CD14-positive monocyte (primary cell): ENCODE measurements around the gene MMAB. TPM values are rescaled to one million over a fixed set of nuclear protein-coding genes. Genes with fewer than 3 reads are reported as not detected.

ENCODE experiments used
- DNase-seq, 3 donors: peaks; one replicate each; pipeline ENCODE4 v3.0.0-alpha.2; 2011 to 2022
- H2AFZ ChIP-seq: 2 replicates; pipeline ENCODE4 v1.6.0; 2012; ENCODE audit warnings: mild to moderate bottlenecking, low read depth, low read length, inconsistent platforms; ENCODE audit not compliant: insufficient read depth, poor library complexity, severe bottlenecking
- H3K27ac ChIP-seq, 2 donors: 1 replicate in 1 of 2; 2 replicates in 1 of 2; pipeline ENCODE4 v1.5.1; 2012 to 2013; ENCODE audit warnings: low read length in 2 of 2, control low read depth in 1 of 2, inconsistent platforms in 1 of 2, low read depth in 1 of 2, mild to moderate bottlenecking in 1 of 2
- H3K27me3 ChIP-seq, 2 donors: one replicate each; pipeline versions ENCODE4 v1.6.0 to v1.6.1; 2011 to 2013; ENCODE audit warnings: low read length in 2 of 2; ENCODE audit not compliant: control insufficient read depth in 2 of 2, insufficient read depth in 2 of 2
- H3K36me3 ChIP-seq, 2 donors: replicated peaks in 1 of 2; 1 replicate in 1 of 2; 2 replicates in 1 of 2; pipeline versions ENCODE4 v1.5.1 to v1.6.1; 2012 to 2013; ENCODE audit warnings: low read length in 2 of 2, control low read depth in 1 of 2, inconsistent platforms in 1 of 2, mild to moderate bottlenecking in 1 of 2; ENCODE audit not compliant: insufficient read depth in 2 of 2, control insufficient read depth in 1 of 2
- H3K4me1 ChIP-seq, 2 donors: 1 replicate in 1 of 2; 2 replicates in 1 of 2; pipeline versions ENCODE4 v1.5.1 to v1.6.1; 2012 to 2013; ENCODE audit warnings: low read length in 2 of 2, control low read depth in 1 of 2, inconsistent platforms in 1 of 2, mild to moderate bottlenecking in 1 of 2, moderate library complexity in 1 of 2; ENCODE audit not compliant: insufficient read depth in 2 of 2, control insufficient read depth in 1 of 2
- H3K4me2 ChIP-seq: replicated peaks from 2 replicates; pipeline ENCODE3; 2012; ENCODE audit warnings: low read length, moderate library complexity, mild to moderate bottlenecking; ENCODE audit not compliant: poor library complexity, severe bottlenecking; ENCODE audit errors: extremely low read depth
- H3K4me3 ChIP-seq, 3 experiments: fragments of 200-600 bp in 1 of 3; sonication (generic) in 1 of 3; replicated peaks in 1 of 3; 1 replicate in 2 of 3; 2 replicates in 1 of 3; pipeline ENCODE4 v1.5.1; 2011 to 2013; ENCODE audit warnings: low read length in 3 of 3, mild to moderate bottlenecking in 3 of 3, control low read depth in 2 of 3, low read depth in 2 of 3, inconsistent platforms in 1 of 3, moderate library complexity in 1 of 3
- H3K79me2 ChIP-seq: 2 replicates; pipeline ENCODE4 v1.6.0; 2012; ENCODE audit warnings: mild to moderate bottlenecking, control low read depth, inconsistent platforms, low read length, moderate library complexity; ENCODE audit not compliant: insufficient read depth
- H3K9ac ChIP-seq: 2 replicates; pipeline ENCODE4 v1.6.0; 2017; ENCODE audit warnings: low read length, mild to moderate bottlenecking; ENCODE audit not compliant: insufficient read depth, poor library complexity, severe bottlenecking
- H3K9me3 ChIP-seq, 2 donors: replicated peaks in 1 of 2; 1 replicate in 1 of 2; 2 replicates in 1 of 2; pipeline versions ENCODE4 v1.5.1 to v1.6.1; 2012 to 2013; ENCODE audit warnings: low read length in 2 of 2, control low read depth in 1 of 2; ENCODE audit not compliant: control insufficient read depth in 1 of 2, insufficient read depth in 1 of 2
- H4K20me1 ChIP-seq: 2 replicates; pipeline ENCODE4 v1.6.0; 2012; ENCODE audit warnings: mild to moderate bottlenecking, low read length, control low read depth, moderate library complexity; ENCODE audit not compliant: insufficient read depth
- H3K27ac Mint-ChIP-seq, 7 donors: one replicate each; pipeline ENCODE4 v1.8.0; 2020; ENCODE audit warnings: mild to moderate bottlenecking in 7 of 7, mixed read lengths in 7 of 7, moderate library complexity in 6 of 7, inconsistent platforms in 2 of 7
- H3K27me3 Mint-ChIP-seq, 3 donors: one replicate each; pipeline ENCODE4 v1.8.0; 2021 to 2022; ENCODE audit warnings: low read depth in 3 of 3, mild to moderate bottlenecking in 3 of 3, mixed read lengths in 3 of 3, moderate library complexity in 3 of 3, inconsistent platforms in 1 of 3
- H3K36me3 Mint-ChIP-seq, 2 donors: one replicate each; pipeline ENCODE4 v1.8.0; 2020; ENCODE audit warnings: mixed read lengths in 2 of 2, inconsistent platforms in 1 of 2, mild to moderate bottlenecking in 1 of 2
- H3K4me1 Mint-ChIP-seq: one replicate; pipeline ENCODE4 v1.8.0; 2020; ENCODE audit warnings: mild to moderate bottlenecking, mixed read lengths
- H3K4me3 Mint-ChIP-seq, 2 donors: one replicate each; pipeline ENCODE4 v1.8.0; 2020; ENCODE audit warnings: mild to moderate bottlenecking in 2 of 2, mixed read lengths in 2 of 2, moderate library complexity in 1 of 2
- H3K9me3 Mint-ChIP-seq, 7 donors: one replicate each; pipeline ENCODE4 v1.8.0; 2020 to 2022; ENCODE audit warnings: mixed read lengths in 7 of 7, mild to moderate bottlenecking in 6 of 7, moderate library complexity in 6 of 7, inconsistent platforms in 2 of 7
- WGBS: methylation state at CpG from one replicate; pipeline ENCODE4 v1.1.5; 2013; ENCODE audit warnings: missing lambda C conversion rate; ENCODE audit not compliant: insufficient coverage; 5-methylcytosine and 5-hydroxymethylcytosine counted together
- intact Hi-C, 2 donors: fragments of 100-400 bp; cut with micrococcal nuclease; formaldehyde crosslinking; loops; one replicate each; pipeline versions ENCODE4 v1.15.0 to v1.15.1; 2023
- polyA plus RNA-seq, 3 donors: library from polyadenylated mRNA; depleted of rRNA in 1 of 3; unstranded in 2 of 3; stranded (reverse) in 1 of 3; fragments of 300-500 nt in 2 of 3; fragments of >200 nt in 1 of 3; fragmentation: Illumina TruSeq in 2 of 3; gene quantifications; 1 replicate in 2 of 3; 2 replicates in 1 of 3; pipeline ENCODE4 v1.2.3, GENCODE V29; 2012 to 2021
- TF ChIP-seq, protein P1 (sequence below): fragments of 200-600 bp; IDR thresholded peaks from one replicate; pipeline ENCODE4 v1.8.0; 2022; ENCODE audit warnings: antibody characterized with exemption, mild to moderate bottlenecking

The MMAB gene
- polyA plus RNA-seq, 3 donors = 5.0 to 15.6 (median 12.4) TPM

DNA sequence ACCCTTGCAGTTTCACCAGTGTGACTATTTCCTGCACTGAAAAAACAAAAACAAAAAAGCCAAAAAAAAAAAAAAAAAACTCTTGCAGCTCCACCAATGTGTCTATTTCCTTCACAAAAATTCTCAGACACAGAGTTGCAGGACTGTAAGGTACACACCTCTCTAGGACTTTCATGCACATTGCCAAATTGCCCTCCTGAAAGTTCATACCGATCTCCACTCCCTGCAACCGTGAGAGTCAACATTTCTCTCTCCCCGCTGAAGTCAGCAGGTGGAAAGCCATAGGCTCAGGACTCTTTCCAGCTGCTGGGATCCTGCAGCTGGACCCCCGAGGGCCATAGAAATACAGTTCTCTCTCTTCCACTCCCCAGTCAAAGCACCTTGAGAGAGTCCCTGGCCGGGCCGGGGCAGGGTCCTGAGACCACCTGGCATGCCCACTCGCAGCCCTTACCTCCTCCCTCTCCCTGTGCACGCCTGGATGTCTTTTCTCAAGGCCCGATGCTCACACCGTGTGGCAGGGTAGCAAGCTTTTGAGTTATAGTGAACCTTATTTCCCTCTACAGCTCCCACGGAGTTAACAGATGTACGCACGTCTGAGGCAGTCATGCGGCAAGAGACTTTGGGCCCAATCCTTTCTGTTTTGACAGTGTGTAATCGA is 23.6 kb downstream of the MMAB start:
- Histone ChIP-seq H3K4me3 (no peak overlapping the region), H3K79me2 (no peaks in the 10 kb centered on the region), H3K27ac (no peak overlapping the region), H4K20me1 (no peaks in the 10 kb centered on the region), H3K9me3 (no peaks in the 10 kb centered on the region), H3K4me2 (no peak overlapping the region), H3K4me1 (no peaks in the 10 kb centered on the region), H3K27me3 (peaks cover 0 to 6% of the 10 kb centered on the region in 2 donors), H3K9ac (no peak overlapping the region), H2AFZ (no peak overlapping the region), H3K36me3 (no peaks in the 10 kb centered on the region)
- WGBS = 69% methylated on average over 7 of the region's 15 CpGs
- Mint-ChIP-seq H3K27me3 (peaks cover 10 to 24% (median 17%) of the 10 kb centered on the region in 3 donors), H3K4me3 (no peak overlapping the region), H3K9me3 (no peaks in the 10 kb centered on the region), H3K36me3 (no peaks in the 10 kb centered on the region), H3K27ac (peak overlapping the region in 1 of 7 donors; percentile 70), H3K4me1 (peaks cover 6% of the 10 kb centered on the region)
- TF ChIP-seq, protein P1, sequence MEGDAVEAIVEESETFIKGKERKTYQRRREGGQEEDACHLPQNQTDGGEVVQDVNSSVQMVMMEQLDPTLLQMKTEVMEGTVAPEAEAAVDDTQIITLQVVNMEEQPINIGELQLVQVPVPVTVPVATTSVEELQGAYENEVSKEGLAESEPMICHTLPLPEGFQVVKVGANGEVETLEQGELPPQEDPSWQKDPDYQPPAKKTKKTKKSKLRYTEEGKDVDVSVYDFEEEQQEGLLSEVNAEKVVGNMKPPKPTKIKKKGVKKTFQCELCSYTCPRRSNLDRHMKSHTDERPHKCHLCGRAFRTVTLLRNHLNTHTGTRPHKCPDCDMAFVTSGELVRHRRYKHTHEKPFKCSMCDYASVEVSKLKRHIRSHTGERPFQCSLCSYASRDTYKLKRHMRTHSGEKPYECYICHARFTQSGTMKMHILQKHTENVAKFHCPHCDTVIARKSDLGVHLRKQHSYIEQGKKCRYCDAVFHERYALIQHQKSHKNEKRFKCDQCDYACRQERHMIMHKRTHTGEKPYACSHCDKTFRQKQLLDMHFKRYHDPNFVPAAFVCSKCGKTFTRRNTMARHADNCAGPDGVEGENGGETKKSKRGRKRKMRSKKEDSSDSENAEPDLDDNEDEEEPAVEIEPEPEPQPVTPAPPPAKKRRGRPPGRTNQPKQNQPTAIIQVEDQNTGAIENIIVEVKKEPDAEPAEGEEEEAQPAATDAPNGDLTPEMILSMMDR = no peak
- intact Hi-C loops = no loop called here
- no peak for DNase-seq

DNA sequence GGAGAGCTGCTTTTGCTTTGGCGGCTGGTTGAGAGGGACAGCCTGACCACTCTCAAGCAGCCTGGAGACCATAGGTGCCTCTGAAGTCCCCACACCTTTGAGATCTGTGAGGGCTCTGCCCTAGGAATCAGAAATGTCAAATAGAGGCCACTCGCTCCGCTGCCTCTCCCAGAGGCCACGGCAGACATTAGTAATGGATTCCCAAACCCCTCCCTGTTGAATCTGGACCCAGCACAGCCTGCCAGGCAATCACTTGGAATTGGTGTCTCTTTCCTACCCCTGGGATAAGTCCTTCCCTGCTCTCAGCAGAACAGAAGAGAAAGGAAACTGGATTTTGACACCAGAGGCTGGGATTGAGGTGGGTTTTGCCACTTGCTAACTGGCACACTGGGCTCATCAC is 25.0 kb downstream of the MMAB start:
- Histone ChIP-seq H3K9ac (no peak overlapping the region), H3K4me2 (no peak overlapping the region), H3K79me2 (no peaks in the 10 kb centered on the region), H3K36me3 (no peaks in the 10 kb centered on the region), H2AFZ (no peak overlapping the region), H3K9me3 (no peaks in the 10 kb centered on the region), H3K27me3 (peaks cover 0 to 6% of the 10 kb centered on the region in 2 donors), H3K4me1 (no peaks in the 10 kb centered on the region), H4K20me1 (no peaks in the 10 kb centered on the region), H3K27ac (no peak overlapping the region), H3K4me3 (no peak overlapping the region)
- no peak for DNase-seq
- no peaks in the 10 kb centered on the region for H3K36me3 Mint-ChIP-seq
- peaks cover 7 to 19% (median 17%) of the 10 kb centered on the region in 3 donors for H3K27me3 Mint-ChIP-seq
- H3K9me3 Mint-ChIP-seq = no peaks in the 10 kb centered on the region
- intact Hi-C loops = no loop called here
- no peak overlapping the region for H3K27ac Mint-ChIP-seq
- WGBS = 100% methylated on average over 1 of the region's 4 CpGs
- H3K4me1 Mint-ChIP-seq = peaks cover 6% of the 10 kb centered on the region
- H3K4me3 Mint-ChIP-seq = no peak overlapping the region
- TF ChIP-seq, protein P1 = no peak
